ENCODE data around the gene KIF2C.
"Not testable (repeated sequence)": the region's sequence is repeated elsewhere in the genome, so short reads cannot be mapped to it uniquely, and the experiment has no call there.

KIF2C gene

GRCh38 chr1:44790968-44791801 lies 51.5 kb downstream of the KIF2C start:
- no peak for DNase-seq
- POLR2A ChIA-PET = interaction anchor here (0.8 to 1.1 kb wide), 2 partner anchors 22 to 28 kb away, joined by 3 read pairs; no protein-coding TSS in a partner anchor

GRCh38 chr1:44792736-44793502 lies 53.3 kb downstream of the KIF2C start:
- Histone ChIP-seq H3K36me3 (ENCODE audit: control insufficient read depth in 4 of 4, insufficient read depth in 4 of 4, low read length in 3 of 4) (no peaks in the 10 kb centered on the region), H3K27me3 (replicated peaks in 2 of 5; ENCODE audit: control insufficient read depth in 4 of 5, insufficient read depth in 5 of 5, low read length in 4 of 5) (no peaks in the 10 kb centered on the region), H3K9me3 (ENCODE audit: control extremely low read depth in 1 of 5, control insufficient read depth in 4 of 5, insufficient read depth in 2 of 5, low read depth in 1 of 5, low read length in 4 of 5) (no peaks in the 10 kb centered on the region), H3K4me3 (ENCODE audit: control insufficient read depth in 1 of 7, extremely low read depth in 1 of 7, insufficient read depth in 4 of 7, low read depth in 2 of 7, low read length in 6 of 7) (no peak overlapping the region), H3K4me1 (ENCODE audit: control extremely low read depth in 1 of 4, control insufficient read depth in 4 of 4, insufficient read depth in 4 of 4, low read length in 3 of 4) (no peaks in the 10 kb centered on the region), H3K27ac (ENCODE audit: insufficient read depth in 1 of 2, low read depth in 1 of 2, low read length in 2 of 2, poor library complexity in 1 of 2, severe bottlenecking in 2 of 2) (no peak overlapping the region)
- CTCF ChIA-PET = interaction anchor here (1.0 to 2.4 kb wide), 14 partner anchors 9 to 542 kb away, joined by 3 to 9 read pairs (median 4); partner anchors contain the start of genes BTBD19 and HECTD3
- no peak for DNase-seq
- POLR2A ChIA-PET = interaction anchor here (0.5 to 1.5 kb wide), 3 partner anchors 27 to 154 kb away, joined by 3 to 6 read pairs (median 4); partner anchors contain the start of gene RNU5D-1
- WGBS (ENCODE audit: insufficient coverage) = 97% methylated on average over 6 of the region's 9 CpGs

More at GRCh38 chr1:44790968-44791801, 51.5 kb downstream of the KIF2C start:
- Histone ChIP-seq H3K27me3 (replicated peaks in 2 of 5; ENCODE audit: control insufficient read depth in 4 of 5, insufficient read depth in 5 of 5, low read length in 4 of 5) (no peaks in the 10 kb centered on the region), H3K27ac (ENCODE audit: insufficient read depth in 1 of 2, low read depth in 1 of 2, low read length in 2 of 2, poor library complexity in 1 of 2, severe bottlenecking in 2 of 2) (no peak overlapping the region), H3K4me3 (ENCODE audit: control insufficient read depth in 1 of 7, extremely low read depth in 1 of 7, insufficient read depth in 4 of 7, low read depth in 2 of 7, low read length in 6 of 7) (no peak overlapping the region), H3K36me3 (ENCODE audit: control insufficient read depth in 4 of 4, insufficient read depth in 4 of 4, low read length in 3 of 4) (no peaks in the 10 kb centered on the region), H3K4me1 (ENCODE audit: control extremely low read depth in 1 of 4, control insufficient read depth in 4 of 4, insufficient read depth in 4 of 4, low read length in 3 of 4) (peaks cover 0 to 7% (median 6%) of the 10 kb centered on the region in 4 experiments), H3K9me3 (ENCODE audit: control extremely low read depth in 1 of 5, control insufficient read depth in 4 of 5, insufficient read depth in 2 of 5, low read depth in 1 of 5, low read length in 4 of 5) (no peaks in the 10 kb centered on the region)
- WGBS (ENCODE audit: insufficient coverage) = 80% methylated on average over 5 of the region's 7 CpGs
- CTCF ChIA-PET = interaction anchor here (1.0 to 7.5 kb wide), 6 partner anchors 8 to 47 kb away, joined by 3 to 43 read pairs (median 4); partner anchors contain the start of genes BTBD19, DYNLT4 and PLK3

GRCh38 chr1:44797886-44798285 lies 58.2 kb downstream of the KIF2C start:
- H3K9me3 ChIP-seq (ENCODE audit: control extremely low read depth in 1 of 5, control insufficient read depth in 4 of 5, insufficient read depth in 2 of 5, low read depth in 1 of 5, low read length in 4 of 5); H3K4me3 ChIP-seq (ENCODE audit: control insufficient read depth in 1 of 7, extremely low read depth in 1 of 7, insufficient read depth in 4 of 7, low read depth in 2 of 7, low read length in 6 of 7); POLR2A ChIA-PET; DNase-seq; H3K27me3 ChIP-seq (replicated peaks in 2 of 5; ENCODE audit: control insufficient read depth in 4 of 5, insufficient read depth in 5 of 5, low read length in 4 of 5); H3K27ac ChIP-seq (ENCODE audit: insufficient read depth in 1 of 2, low read depth in 1 of 2, low read length in 2 of 2, poor library complexity in 1 of 2, severe bottlenecking in 2 of 2): not testable (repeated sequence)
- CTCF ChIA-PET = interaction anchor here (0.9 to 5.5 kb wide), 3 partner anchors 11 to 37 kb away, joined by 3 to 32 read pairs (median 14); partner anchors contain the start of gene BEST4
- H3K4me1 ChIP-seq (ENCODE audit: control extremely low read depth in 1 of 4, control insufficient read depth in 4 of 4, insufficient read depth in 4 of 4, low read length in 3 of 4) = peaks cover 0 to 32% (median 24%) of the 10 kb centered on the region in 4 experiments
- peaks cover 3 to 11% (median 7%) of the 10 kb centered on the region in 4 experiments for H3K36me3 ChIP-seq (ENCODE audit: control insufficient read depth in 4 of 4, insufficient read depth in 4 of 4, low read length in 3 of 4)
- 98% methylated on average over 5 of the region's 8 CpGs for WGBS (ENCODE audit: insufficient coverage)

GRCh38 chr1:44798481-44799365 lies 59.1 kb downstream of the KIF2C start:
- Histone ChIP-seq H3K36me3 (ENCODE audit: control insufficient read depth in 4 of 4, insufficient read depth in 4 of 4, low read length in 3 of 4) (peaks cover 6 to 19% (median 14%) of the 10 kb centered on the region in 4 experiments), H3K27me3 (replicated peaks in 2 of 5; ENCODE audit: control insufficient read depth in 4 of 5, insufficient read depth in 5 of 5, low read length in 4 of 5) (no peaks in the 10 kb centered on the region), H3K4me3 (ENCODE audit: control insufficient read depth in 1 of 7, extremely low read depth in 1 of 7, insufficient read depth in 4 of 7, low read depth in 2 of 7, low read length in 6 of 7) (no peak overlapping the region), H3K4me1 (ENCODE audit: control extremely low read depth in 1 of 4, control insufficient read depth in 4 of 4, insufficient read depth in 4 of 4, low read length in 3 of 4) (peaks cover 0 to 32% (median 24%) of the 10 kb centered on the region in 4 experiments), H3K27ac (ENCODE audit: insufficient read depth in 1 of 2, low read depth in 1 of 2, low read length in 2 of 2, poor library complexity in 1 of 2, severe bottlenecking in 2 of 2) (peak overlapping the region in 1 of 2 experiments; percentile 71), H3K9me3 (ENCODE audit: control extremely low read depth in 1 of 5, control insufficient read depth in 4 of 5, insufficient read depth in 2 of 5, low read depth in 1 of 5, low read length in 4 of 5) (no peaks in the 10 kb centered on the region)
- no peak for DNase-seq
- POLR2A ChIA-PET = interaction anchor here (0.6 to 3.1 kb wide), 5 partner anchors 10 to 159 kb away, joined by 3 to 59 read pairs (median 21); partner anchors contain the start of genes BTBD19 and RPS8
- CTCF ChIA-PET = interaction anchor here (0.8 to 5.5 kb wide), 8 partner anchors 8 to 44 kb away, joined by 3 to 32 read pairs (median 6); partner anchors contain the start of genes BEST4, BTBD19 and PTCH2
- WGBS (ENCODE audit: insufficient coverage) = 94% methylated on average over 9 of the region's 10 CpGs

GRCh38 chr1:44799770-44800584 lies 60.3 kb downstream of the KIF2C start, which contains the start of gene PLK3:
Gene PLK3 (plus strand): TSS chr1:44800377. CDS start chr1:44800464, 87 bp downstream.
- Histone ChIP-seq H3K27me3 (replicated peaks in 2 of 5; ENCODE audit: control insufficient read depth in 4 of 5, insufficient read depth in 5 of 5, low read length in 4 of 5) (no peaks in the 10 kb centered on the region), H3K27ac (ENCODE audit: insufficient read depth in 1 of 2, low read depth in 1 of 2, low read length in 2 of 2, poor library complexity in 1 of 2, severe bottlenecking in 2 of 2) (peak within 1 kb of the TSS in 1 of 2 experiments; percentile 71), H3K4me3 (ENCODE audit: control insufficient read depth in 1 of 7, extremely low read depth in 1 of 7, insufficient read depth in 4 of 7, low read depth in 2 of 7, low read length in 6 of 7) (peak within 1 kb of the TSS; percentile 58 to 86 (median 78)), H3K4me1 (ENCODE audit: control extremely low read depth in 1 of 4, control insufficient read depth in 4 of 4, insufficient read depth in 4 of 4, low read length in 3 of 4) (peaks cover 0 to 32% (median 24%) of the 10 kb centered on the region in 4 experiments), H3K36me3 (ENCODE audit: control insufficient read depth in 4 of 4, insufficient read depth in 4 of 4, low read length in 3 of 4) (peaks cover 6 to 29% (median 23%) of the 10 kb centered on the region in 4 experiments), H3K9me3 (ENCODE audit: control extremely low read depth in 1 of 5, control insufficient read depth in 4 of 5, insufficient read depth in 2 of 5, low read depth in 1 of 5, low read length in 4 of 5) (no peaks in the 10 kb centered on the region)
- peak; percentile 97 to 99 (median 99) for DNase-seq
- ChIA-PET CTCF (interaction anchor here (0.7 to 5.5 kb wide), 13 partner anchors 9 to 514 kb away, joined by 3 to 32 read pairs (median 5); partner anchors contain the start of genes BEST4, BTBD19 and PTCH2), POLR2A (interaction anchor here (0.6 to 3.1 kb wide), 14 partner anchors 9 to 78 kb away, joined by 3 to 59 read pairs (median 6); partner anchors contain the start of genes BTBD19, RNU5D-1 and RPS8)
- WGBS (ENCODE audit: insufficient coverage) = 0% methylated on average over 79 of the region's 79 CpGs
